Measurements from ENCODE around the gene VWA2. TPM values are rescaled to one million over a fixed set of nuclear protein-coding genes. Genes with fewer than 3 reads are reported as not detected.

The VWA2 gene
- total and polyA plus RNA-seq, 4 donors, result 1.6 to 18.3 (median 8.4) TPM

DNA sequence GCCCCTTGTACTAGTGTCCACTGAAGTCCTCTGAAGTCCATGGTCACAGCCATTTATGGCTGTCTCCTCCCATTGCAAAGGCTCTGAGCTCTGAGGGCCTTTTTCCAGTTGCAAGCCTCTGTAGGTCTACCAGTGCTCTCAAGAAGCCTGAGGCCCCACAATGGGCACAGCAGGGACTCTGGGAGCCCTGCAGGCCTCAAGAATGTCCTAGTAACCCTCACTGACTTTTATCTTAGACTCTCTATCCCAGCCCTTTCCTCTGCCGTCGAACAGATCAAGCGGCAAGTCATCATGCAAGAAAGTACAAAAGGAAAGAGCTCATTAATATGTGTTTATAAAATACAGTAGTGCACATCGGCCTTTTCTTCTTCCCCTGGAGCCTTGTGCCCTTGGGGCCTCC, 23.4 kb downstream of the VWA2 start:
- Histone ChIP-seq H3K27me3 (ENCODE audit: control insufficient read depth in 3 of 3, insufficient read depth in 3 of 3, low read length in 2 of 3) (no peaks in the 10 kb centered on the region), H3K9ac (ENCODE audit: insufficient read depth in 1 of 2, low read length in 2 of 2) (no peak overlapping the region), H3K27ac (ENCODE audit: low read depth in 1 of 2, low read length in 1 of 2) (peak overlapping the region in 1 of 2 donors; percentile 20), H3K36me3 (ENCODE audit: control insufficient read depth in 4 of 4, insufficient read depth in 4 of 4, low read length in 4 of 4) (no peaks in the 10 kb centered on the region), H3K4me1 (ENCODE audit: control insufficient read depth in 5 of 5, insufficient read depth in 5 of 5, low read length in 5 of 5) (peaks cover 5 to 24% (median 12%) of the 10 kb centered on the region in 5 donors), H3K9me3 (ENCODE audit: control insufficient read depth in 4 of 4, insufficient read depth in 3 of 4, low read length in 3 of 4) (no peaks in the 10 kb centered on the region), H3K4me3 (no peak overlapping the region)
- ATAC-seq (ENCODE audit: insufficient read depth, low FRiP score) (no peak), DNase-seq (peak in 2 of 3 donors; percentile 35 to 42)
- TF ChIP-seq, protein P1, sequence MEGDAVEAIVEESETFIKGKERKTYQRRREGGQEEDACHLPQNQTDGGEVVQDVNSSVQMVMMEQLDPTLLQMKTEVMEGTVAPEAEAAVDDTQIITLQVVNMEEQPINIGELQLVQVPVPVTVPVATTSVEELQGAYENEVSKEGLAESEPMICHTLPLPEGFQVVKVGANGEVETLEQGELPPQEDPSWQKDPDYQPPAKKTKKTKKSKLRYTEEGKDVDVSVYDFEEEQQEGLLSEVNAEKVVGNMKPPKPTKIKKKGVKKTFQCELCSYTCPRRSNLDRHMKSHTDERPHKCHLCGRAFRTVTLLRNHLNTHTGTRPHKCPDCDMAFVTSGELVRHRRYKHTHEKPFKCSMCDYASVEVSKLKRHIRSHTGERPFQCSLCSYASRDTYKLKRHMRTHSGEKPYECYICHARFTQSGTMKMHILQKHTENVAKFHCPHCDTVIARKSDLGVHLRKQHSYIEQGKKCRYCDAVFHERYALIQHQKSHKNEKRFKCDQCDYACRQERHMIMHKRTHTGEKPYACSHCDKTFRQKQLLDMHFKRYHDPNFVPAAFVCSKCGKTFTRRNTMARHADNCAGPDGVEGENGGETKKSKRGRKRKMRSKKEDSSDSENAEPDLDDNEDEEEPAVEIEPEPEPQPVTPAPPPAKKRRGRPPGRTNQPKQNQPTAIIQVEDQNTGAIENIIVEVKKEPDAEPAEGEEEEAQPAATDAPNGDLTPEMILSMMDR (IDR thresholded peaks at IDR 0.05; ENCODE audit: control extremely low read depth, extremely low read depth), result no peak
- 63 to 68% methylated on average over 4 of the region's 4 CpGs for WGBS, 2 donors

DNA sequence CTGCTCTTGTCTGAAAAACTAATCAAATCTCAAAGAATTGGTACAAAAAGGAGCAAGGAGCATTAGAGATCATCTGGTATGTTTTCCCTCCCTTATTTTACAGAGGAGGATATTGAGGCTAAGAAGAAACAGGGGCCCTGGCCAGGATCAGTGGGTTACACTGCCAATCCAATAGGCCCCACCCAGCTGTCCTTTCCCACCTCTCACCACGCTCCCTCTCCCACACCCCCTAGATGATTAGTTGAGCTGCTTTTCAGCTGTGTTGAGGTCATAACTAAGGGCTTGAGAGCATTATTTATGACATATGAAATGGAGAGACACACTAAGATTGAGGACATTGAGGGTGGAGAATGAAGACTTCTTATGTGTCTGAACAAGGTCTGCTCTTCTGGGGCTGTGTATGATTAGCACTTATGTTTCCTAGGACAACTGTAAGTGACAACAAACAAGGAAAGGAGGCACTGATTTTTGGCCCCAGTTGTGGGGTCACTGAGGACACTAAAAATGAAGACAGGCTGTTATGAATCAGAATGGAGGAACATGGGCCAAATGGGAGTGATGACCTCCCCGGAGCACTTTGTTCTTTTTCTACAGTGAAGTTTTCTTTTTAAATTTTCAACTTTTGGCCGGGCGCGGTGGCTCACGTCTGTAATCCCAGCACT, 26.5 kb downstream of the VWA2 start:
- H3K27ac ChIP-seq (ENCODE audit: low read depth in 1 of 2, low read length in 1 of 2), result peak overlapping the region in 1 of 2 donors; percentile 88
- 74 to 84% methylated on average over 6 of the region's 6 CpGs for WGBS, 2 donors
- H3K9ac ChIP-seq (ENCODE audit: insufficient read depth in 1 of 2, low read length in 2 of 2), result no peak overlapping the region
- TF ChIP-seq, protein P1 (IDR thresholded peaks at IDR 0.05; ENCODE audit: control extremely low read depth, extremely low read depth), result no peak
- no peaks in the 10 kb centered on the region for H3K9me3 ChIP-seq (ENCODE audit: control insufficient read depth in 4 of 4, insufficient read depth in 3 of 4, low read length in 3 of 4)
- no peaks in the 10 kb centered on the region for H3K36me3 ChIP-seq (ENCODE audit: control insufficient read depth in 4 of 4, insufficient read depth in 4 of 4, low read length in 4 of 4)
- H3K4me1 ChIP-seq (ENCODE audit: control insufficient read depth in 5 of 5, insufficient read depth in 5 of 5, low read length in 5 of 5), result peaks cover 0 to 12% (median 5%) of the 10 kb centered on the region in 5 donors
- H3K27me3 ChIP-seq (ENCODE audit: control insufficient read depth in 3 of 3, insufficient read depth in 3 of 3, low read length in 2 of 3), result no peaks in the 10 kb centered on the region
- H3K4me3 ChIP-seq, result no peak overlapping the region
- ATAC-seq (ENCODE audit: insufficient read depth, low FRiP score), result peak; percentile 35
- peak in 2 of 3 donors; percentile 34 to 42 for DNase-seq

DNA sequence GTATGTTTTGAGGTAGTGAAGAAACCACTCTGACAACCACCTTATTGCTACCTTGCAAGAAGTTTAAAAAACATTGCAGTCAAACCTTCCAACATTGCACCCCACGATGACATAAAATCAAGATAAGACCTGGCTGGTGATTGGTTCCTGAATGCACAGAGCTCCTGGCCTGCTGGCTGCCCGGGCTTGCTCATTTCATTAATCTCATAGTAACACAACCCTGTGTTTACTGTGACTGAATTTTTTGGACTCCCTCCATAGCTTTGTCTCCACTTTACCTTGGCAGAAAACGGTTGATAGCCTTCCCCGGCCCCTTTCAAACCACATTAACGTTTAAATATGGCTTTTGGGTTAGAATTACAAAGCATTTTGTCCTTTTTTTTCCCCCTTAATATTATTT, 27.5 kb downstream of the VWA2 start:
- peak in 2 of 3 donors; percentile 51 to 76 for DNase-seq

More for the DNA sequence above, 27.5 kb downstream of the VWA2 start:
- H3K36me3 ChIP-seq (ENCODE audit: control insufficient read depth in 4 of 4, insufficient read depth in 4 of 4, low read length in 4 of 4), result no peaks in the 10 kb centered on the region
- no peaks in the 10 kb centered on the region for H3K27me3 ChIP-seq (ENCODE audit: control insufficient read depth in 3 of 3, insufficient read depth in 3 of 3, low read length in 2 of 3)
- WGBS, 2 donors, result 37 to 58% methylated on average over 5 of the region's 5 CpGs
- H3K4me3 ChIP-seq, result no peak overlapping the region
- TF ChIP-seq, protein P1 (IDR thresholded peaks at IDR 0.05; ENCODE audit: control extremely low read depth, extremely low read depth), result no peak
- no peak overlapping the region for H3K9ac ChIP-seq (ENCODE audit: insufficient read depth in 1 of 2, low read length in 2 of 2)
- no peak for ATAC-seq (ENCODE audit: insufficient read depth, low FRiP score)
- H3K4me1 ChIP-seq (ENCODE audit: control insufficient read depth in 5 of 5, insufficient read depth in 5 of 5, low read length in 5 of 5), result peaks cover 0 to 16% (median 0%) of the 10 kb centered on the region in 5 donors
- no peaks in the 10 kb centered on the region for H3K9me3 ChIP-seq (ENCODE audit: control insufficient read depth in 4 of 4, insufficient read depth in 3 of 4, low read length in 3 of 4)
- peak overlapping the region in 1 of 2 donors; percentile 88 for H3K27ac ChIP-seq (ENCODE audit: low read depth in 1 of 2, low read length in 1 of 2)
